Measurements from ENCODE around the gene GABBR2. TPM values are rescaled to one million over a fixed set of nuclear protein-coding genes. Genes with fewer than 3 reads are reported as not detected.
"Not testable (repeated sequence)": the region's sequence is repeated elsewhere in the genome, so short reads cannot be mapped to it uniquely, and the experiment has no call there.

GABBR2 gene
- total RNA-seq, 1 donor from 2014 or later = 0.75 TPM

- TF ChIP-seq, protein P1, sequence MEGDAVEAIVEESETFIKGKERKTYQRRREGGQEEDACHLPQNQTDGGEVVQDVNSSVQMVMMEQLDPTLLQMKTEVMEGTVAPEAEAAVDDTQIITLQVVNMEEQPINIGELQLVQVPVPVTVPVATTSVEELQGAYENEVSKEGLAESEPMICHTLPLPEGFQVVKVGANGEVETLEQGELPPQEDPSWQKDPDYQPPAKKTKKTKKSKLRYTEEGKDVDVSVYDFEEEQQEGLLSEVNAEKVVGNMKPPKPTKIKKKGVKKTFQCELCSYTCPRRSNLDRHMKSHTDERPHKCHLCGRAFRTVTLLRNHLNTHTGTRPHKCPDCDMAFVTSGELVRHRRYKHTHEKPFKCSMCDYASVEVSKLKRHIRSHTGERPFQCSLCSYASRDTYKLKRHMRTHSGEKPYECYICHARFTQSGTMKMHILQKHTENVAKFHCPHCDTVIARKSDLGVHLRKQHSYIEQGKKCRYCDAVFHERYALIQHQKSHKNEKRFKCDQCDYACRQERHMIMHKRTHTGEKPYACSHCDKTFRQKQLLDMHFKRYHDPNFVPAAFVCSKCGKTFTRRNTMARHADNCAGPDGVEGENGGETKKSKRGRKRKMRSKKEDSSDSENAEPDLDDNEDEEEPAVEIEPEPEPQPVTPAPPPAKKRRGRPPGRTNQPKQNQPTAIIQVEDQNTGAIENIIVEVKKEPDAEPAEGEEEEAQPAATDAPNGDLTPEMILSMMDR (conservative IDR thresholded peaks at IDR 0.05; ENCODE audit: low read depth, low read length) = no peak
- DNase-seq (ENCODE audit: low read depth) = no peak
- no peak overlapping the region for H3K4me3 ChIP-seq (ENCODE audit: low read depth, low read length)
Measured at GRCh38 chr9:98285446-98285845, 423.3 kb downstream of the GABBR2 start.

GRCh38 chr9:98284754-98285153 lies 424.0 kb downstream of the GABBR2 start:
- no peak for DNase-seq (ENCODE audit: low read depth)
- TF ChIP-seq, protein P1 (conservative IDR thresholded peaks at IDR 0.05; ENCODE audit: low read depth, low read length) = no peak

DNA sequence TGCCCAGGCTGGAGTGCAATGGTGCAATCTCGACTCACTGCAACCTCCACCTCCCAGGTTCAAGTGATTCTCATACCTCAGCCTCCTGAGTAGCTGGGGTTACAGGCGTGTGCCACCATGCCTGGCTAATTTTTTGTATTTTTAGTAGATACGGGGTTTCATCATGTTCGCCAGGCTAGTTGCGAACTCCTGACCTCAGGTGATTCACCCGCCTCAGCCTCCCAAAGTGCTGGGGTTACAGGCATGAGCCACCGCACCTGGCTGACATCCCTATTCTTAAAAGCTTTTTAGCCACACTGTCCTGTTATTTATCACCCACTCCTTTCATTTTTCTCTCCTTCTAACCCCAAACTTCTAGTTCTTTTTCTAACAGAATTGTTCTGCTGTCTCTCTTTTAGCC lies 425.6 kb downstream of the GABBR2 start:
- not testable (repeated sequence) for H3K4me3 ChIP-seq (ENCODE audit: low read depth, low read length); DNase-seq (ENCODE audit: low read depth)

More at GRCh38 chr9:98284754-98285153, 424.0 kb downstream of the GABBR2 start:
- H3K4me3 ChIP-seq (ENCODE audit: low read depth, low read length) = no peak overlapping the region

DNA sequence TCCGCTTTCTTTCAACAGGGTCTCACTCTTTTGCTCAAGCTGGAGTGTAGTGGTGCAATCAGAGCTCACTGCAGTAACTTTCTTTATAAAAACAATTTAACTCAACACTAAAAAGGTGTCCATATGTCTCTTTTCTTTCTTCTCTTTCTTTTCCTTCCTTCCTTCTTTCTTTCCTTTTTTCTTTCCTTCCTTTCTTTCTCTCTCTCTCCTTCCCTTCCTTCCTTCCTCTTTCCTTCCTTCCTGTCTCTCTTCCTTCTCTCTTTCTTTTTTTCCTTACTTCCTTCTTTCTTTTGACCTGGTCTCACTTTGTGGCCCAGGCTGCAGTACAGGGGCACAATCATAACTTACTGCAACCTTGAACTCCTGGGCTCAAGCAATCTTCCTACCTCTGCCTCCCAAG lies 427.5 kb downstream of the GABBR2 start:
- no peak overlapping the region for H3K4me3 ChIP-seq (ENCODE audit: low read depth, low read length)
- TF ChIP-seq, protein P1 (conservative IDR thresholded peaks at IDR 0.05; ENCODE audit: low read depth, low read length) = no peak
- DNase-seq (ENCODE audit: low read depth) = no peak

- TF ChIP-seq, protein P1 (conservative IDR thresholded peaks at IDR 0.05; ENCODE audit: low read depth, low read length) = no peak
- DNase-seq (ENCODE audit: low read depth) = no peak
- no peak overlapping the region for H3K4me3 ChIP-seq (ENCODE audit: low read depth, low read length)
Measured at GRCh38 chr9:98280574-98280973, 428.2 kb downstream of the GABBR2 start.

- TF ChIP-seq, protein P1 (conservative IDR thresholded peaks at IDR 0.05; ENCODE audit: low read depth, low read length) = no peak
- DNase-seq (ENCODE audit: low read depth) = no peak
- no peak overlapping the region for H3K4me3 ChIP-seq (ENCODE audit: low read depth, low read length)
Measured at GRCh38 chr9:98280162-98280561, 428.6 kb downstream of the GABBR2 start.

- DNase-seq (ENCODE audit: low read depth) = no peak
- no peak overlapping the region for H3K4me3 ChIP-seq (ENCODE audit: low read depth, low read length)
- TF ChIP-seq, protein P1 (conservative IDR thresholded peaks at IDR 0.05; ENCODE audit: low read depth, low read length) = no peak
Measured at GRCh38 chr9:98276907-98277469, 431.7 kb downstream of the GABBR2 start.
